ENCODE data around the gene VPS16.

DNA sequence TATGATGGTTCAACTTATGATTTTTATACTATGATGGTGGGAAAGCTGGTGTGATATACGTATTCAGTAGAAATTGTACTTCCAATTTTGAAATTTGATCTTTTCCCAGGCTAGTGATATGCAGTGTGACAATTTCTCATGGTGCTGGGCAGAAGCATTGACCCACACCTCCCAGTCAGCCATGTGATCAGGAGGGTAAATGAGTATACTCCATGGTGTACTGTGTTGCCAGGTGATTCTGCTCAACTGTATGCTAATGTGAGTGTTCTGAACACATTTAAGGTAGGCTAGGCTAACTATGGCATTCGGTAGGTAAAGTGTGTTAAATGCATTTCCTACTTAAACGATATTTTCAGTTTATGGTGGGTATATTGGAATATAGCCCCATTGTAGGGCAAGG is 51.8 kb downstream of the VPS16 start:
- TF ChIP-seq, protein P1, sequence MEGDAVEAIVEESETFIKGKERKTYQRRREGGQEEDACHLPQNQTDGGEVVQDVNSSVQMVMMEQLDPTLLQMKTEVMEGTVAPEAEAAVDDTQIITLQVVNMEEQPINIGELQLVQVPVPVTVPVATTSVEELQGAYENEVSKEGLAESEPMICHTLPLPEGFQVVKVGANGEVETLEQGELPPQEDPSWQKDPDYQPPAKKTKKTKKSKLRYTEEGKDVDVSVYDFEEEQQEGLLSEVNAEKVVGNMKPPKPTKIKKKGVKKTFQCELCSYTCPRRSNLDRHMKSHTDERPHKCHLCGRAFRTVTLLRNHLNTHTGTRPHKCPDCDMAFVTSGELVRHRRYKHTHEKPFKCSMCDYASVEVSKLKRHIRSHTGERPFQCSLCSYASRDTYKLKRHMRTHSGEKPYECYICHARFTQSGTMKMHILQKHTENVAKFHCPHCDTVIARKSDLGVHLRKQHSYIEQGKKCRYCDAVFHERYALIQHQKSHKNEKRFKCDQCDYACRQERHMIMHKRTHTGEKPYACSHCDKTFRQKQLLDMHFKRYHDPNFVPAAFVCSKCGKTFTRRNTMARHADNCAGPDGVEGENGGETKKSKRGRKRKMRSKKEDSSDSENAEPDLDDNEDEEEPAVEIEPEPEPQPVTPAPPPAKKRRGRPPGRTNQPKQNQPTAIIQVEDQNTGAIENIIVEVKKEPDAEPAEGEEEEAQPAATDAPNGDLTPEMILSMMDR (IDR thresholded peaks at IDR 0.05; ENCODE audit: low read depth, low read length, poor library complexity, severe bottlenecking), result no peak
- no peak for TF ChIP-seq EZH2phosphoT487 (IDR thresholded peaks at IDR 0.05; ENCODE audit: borderline replicate concordance, low read length)
